Measurements from ENCODE around the gene RAD51B. TPM values are rescaled to one million over a fixed set of nuclear protein-coding genes. Genes with fewer than 3 reads are reported as not detected.

RAD51B gene
- total RNA-seq, 1 experiment from 2014 or later, result 20.0 TPM

DNA sequence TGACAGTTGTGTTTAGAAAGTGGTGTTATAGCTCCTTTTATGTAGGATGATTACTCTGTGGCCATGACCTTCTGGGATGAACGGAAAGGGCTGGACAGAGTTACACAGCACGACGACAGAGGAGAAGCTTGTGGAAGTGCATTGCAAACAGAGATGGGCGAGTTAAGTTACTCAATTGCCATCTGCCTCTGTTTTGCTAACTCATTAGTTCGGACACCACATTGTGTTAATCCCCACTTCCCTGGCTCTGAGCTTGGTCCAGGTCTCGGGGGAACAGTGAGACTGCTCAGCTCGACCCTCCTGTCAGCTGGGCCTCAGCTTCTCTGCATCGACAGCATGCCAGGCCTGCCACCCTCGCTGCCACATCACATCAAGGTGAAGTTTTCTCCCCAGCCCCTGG is 565.3 kb downstream of the RAD51B start:
- intact Hi-C loops (cut with micrococcal nuclease), result no loop called here
- CTCF ChIA-PET, result no interaction called here
- RAD21 ChIA-PET (ENCODE audit: low non-redundant PET in 1 of 2, low total read pairs in 2 of 2, uncharacterized antibody in 2 of 2, unreplicated experiment in 2 of 2), result no interaction called here
- no peaks in the 10 kb centered on the region for H4K20me1 ChIP-seq (ENCODE audit: insufficient read depth)
- H3K9me2 ChIP-seq (ENCODE audit: insufficient read depth), result no peaks in the 10 kb centered on the region
- TF ChIP-seq ELF1 (IDR thresholded peaks at IDR 0.05; ENCODE audit: borderline replicate concordance, low read depth) (no peak), ZFX (IDR thresholded peaks at IDR 0.05) (no peak), CBX3 (IDR thresholded peaks at IDR 0.05; ENCODE audit: low read depth) (no peak), RAD21 (IDR thresholded peaks at IDR 0.05; ENCODE audit: low read depth) (no peak), POLR2AphosphoS5 (IDR thresholded peaks at IDR 0.05; ENCODE audit: low read depth, low read length) (no peak), JUND (IDR thresholded peaks at IDR 0.05) (no peak), SRF (IDR thresholded peaks at IDR 0.05; ENCODE audit: low read depth) (no peak), TCF7L2 (IDR thresholded peaks at IDR 0.05; ENCODE audit: borderline replicate concordance, extremely low read depth, insufficient read depth, insufficient read length) (no peak), CEBPB (IDR thresholded peaks at IDR 0.05; ENCODE audit: low read depth) (no peak), REST (IDR thresholded peaks at IDR 0.05; ENCODE audit: low read depth) (no peak)
- TF ChIP-seq, protein P1, sequence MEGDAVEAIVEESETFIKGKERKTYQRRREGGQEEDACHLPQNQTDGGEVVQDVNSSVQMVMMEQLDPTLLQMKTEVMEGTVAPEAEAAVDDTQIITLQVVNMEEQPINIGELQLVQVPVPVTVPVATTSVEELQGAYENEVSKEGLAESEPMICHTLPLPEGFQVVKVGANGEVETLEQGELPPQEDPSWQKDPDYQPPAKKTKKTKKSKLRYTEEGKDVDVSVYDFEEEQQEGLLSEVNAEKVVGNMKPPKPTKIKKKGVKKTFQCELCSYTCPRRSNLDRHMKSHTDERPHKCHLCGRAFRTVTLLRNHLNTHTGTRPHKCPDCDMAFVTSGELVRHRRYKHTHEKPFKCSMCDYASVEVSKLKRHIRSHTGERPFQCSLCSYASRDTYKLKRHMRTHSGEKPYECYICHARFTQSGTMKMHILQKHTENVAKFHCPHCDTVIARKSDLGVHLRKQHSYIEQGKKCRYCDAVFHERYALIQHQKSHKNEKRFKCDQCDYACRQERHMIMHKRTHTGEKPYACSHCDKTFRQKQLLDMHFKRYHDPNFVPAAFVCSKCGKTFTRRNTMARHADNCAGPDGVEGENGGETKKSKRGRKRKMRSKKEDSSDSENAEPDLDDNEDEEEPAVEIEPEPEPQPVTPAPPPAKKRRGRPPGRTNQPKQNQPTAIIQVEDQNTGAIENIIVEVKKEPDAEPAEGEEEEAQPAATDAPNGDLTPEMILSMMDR (IDR thresholded peaks at IDR 0.05 in 2 of 3, conservative IDR thresholded peaks at IDR 0.05 in 1 of 3; ENCODE audit: borderline replicate concordance in 1 of 3, insufficient read depth in 1 of 3, low read depth in 2 of 3, low read length in 2 of 3), result no peak
- TF ChIP-seq, protein P2, sequence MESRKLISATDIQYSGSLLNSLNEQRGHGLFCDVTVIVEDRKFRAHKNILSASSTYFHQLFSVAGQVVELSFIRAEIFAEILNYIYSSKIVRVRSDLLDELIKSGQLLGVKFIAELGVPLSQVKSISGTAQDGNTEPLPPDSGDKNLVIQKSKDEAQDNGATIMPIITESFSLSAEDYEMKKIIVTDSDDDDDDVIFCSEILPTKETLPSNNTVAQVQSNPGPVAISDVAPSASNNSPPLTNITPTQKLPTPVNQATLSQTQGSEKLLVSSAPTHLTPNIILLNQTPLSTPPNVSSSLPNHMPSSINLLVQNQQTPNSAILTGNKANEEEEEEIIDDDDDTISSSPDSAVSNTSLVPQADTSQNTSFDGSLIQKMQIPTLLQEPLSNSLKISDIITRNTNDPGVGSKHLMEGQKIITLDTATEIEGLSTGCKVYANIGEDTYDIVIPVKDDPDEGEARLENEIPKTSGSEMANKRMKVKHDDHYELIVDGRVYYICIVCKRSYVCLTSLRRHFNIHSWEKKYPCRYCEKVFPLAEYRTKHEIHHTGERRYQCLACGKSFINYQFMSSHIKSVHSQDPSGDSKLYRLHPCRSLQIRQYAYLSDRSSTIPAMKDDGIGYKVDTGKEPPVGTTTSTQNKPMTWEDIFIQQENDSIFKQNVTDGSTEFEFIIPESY (IDR thresholded peaks at IDR 0.05; ENCODE audit: extremely low read depth, insufficient replicate concordance, low read length), result no peak
- H3K79me2 ChIP-seq (ENCODE audit: insufficient read depth, low read length), result no peaks in the 10 kb centered on the region
- H3K36me3 ChIP-seq (ENCODE audit: control insufficient read depth in 1 of 2, insufficient read depth in 2 of 2, low read length in 2 of 2), result no peaks in the 10 kb centered on the region
- no peaks in the 10 kb centered on the region for H3K27me3 ChIP-seq (ENCODE audit: insufficient read depth, low read length)
- peaks cover 0 to 6% of the 10 kb centered on the region in 2 experiments; a peak in 1 of 4 replicates for H3K4me1 ChIP-seq (ENCODE audit: control insufficient read depth in 1 of 2, insufficient read depth in 2 of 2, low read length in 2 of 2)
- ATAC-seq (no peak), DNase-seq (ENCODE audit: low read depth, low spot score) (no peak)
- BruUV-seq (replicated peaks), result no TSS peak
- no peak overlapping the region for H3K4me2 ChIP-seq (ENCODE audit: low read length)
- H3K9ac ChIP-seq (ENCODE audit: low read length), result no peak overlapping the region
- POLR2A ChIA-PET, result no interaction called here
- no peaks in the 10 kb centered on the region for H3K9me3 ChIP-seq (ENCODE audit: control insufficient read depth in 1 of 2, insufficient read depth in 1 of 2, low read depth in 1 of 2, low read length in 2 of 2)
- no peak overlapping the region for H2AFZ ChIP-seq (ENCODE audit: low read depth, low read length, poor library complexity, severe bottlenecking)
- no peak overlapping the region for H3K27ac ChIP-seq (ENCODE audit: low read depth, low read length)
- no peak overlapping the region for H3K4me3 ChIP-seq (replicated peaks in 1 of 2; ENCODE audit: low read depth in 1 of 2, low read length in 2 of 2)

Measured in HCT116 (cell line).